Caco-2 (cell line): ENCODE results near the gene JAGN1. TPM values are rescaled to one million over a fixed set of nuclear protein-coding genes. Genes with fewer than 3 reads are reported as not detected.

Experiments used
- BruUV-seq: library from RNA; stranded (reverse); fragments of 400-500 nt; replicated peaks from 2 replicates; lab custom pipeline; 2021; lab: Mats Ljungman, UMichigan
- CTCF ChIA-PET: fragments of 300-600 bp; sonication (Branson Sonifier 250); formaldehyde crosslinking; loops from one replicate; lab custom pipeline; 2022; ENCODE audit warnings: antibody characterized with exemption; lab: Charles Lee
- POLR2A ChIA-PET: fragments of 300-600 bp; sonication (Branson Sonifier 250); formaldehyde crosslinking; loops from one replicate; lab custom pipeline; 2022; ENCODE audit warnings: antibody characterized with exemption; lab: Charles Lee
- DNase-seq, 2 experiments: peaks; one replicate each; pipeline versions ENCODE4 v3.0.0 to v3.0.0-alpha.2; 2020 to 2022
- H3K27me3 ChIP-seq: replicated peaks from 2 replicates; pipeline ENCODE4 v1.6.0; 2011; ENCODE audit warnings: low read length; ENCODE audit not compliant: control insufficient read depth, insufficient read depth
- H3K36me3 ChIP-seq: 2 replicates; pipeline ENCODE4 v1.5.1; 2011; ENCODE audit warnings: low read length; ENCODE audit not compliant: control insufficient read depth, insufficient read depth
- H3K4me1 ChIP-seq: fragments of 250-450 bp; sonication (Bioruptor Pico); 2 replicates; pipeline ENCODE4 v1.5.1; 2020; ENCODE audit warnings: mild to moderate bottlenecking
- H3K4me3 ChIP-seq: 2 replicates; pipeline ENCODE4 v1.5.1; 2011; ENCODE audit warnings: low read depth, mild to moderate bottlenecking, control low read depth, low read length
- H3K9me3 ChIP-seq: fragments of 250-450 bp; sonication (Bioruptor Pico); 2 replicates; pipeline ENCODE4 v1.5.1; 2020; ENCODE audit warnings: mild to moderate bottlenecking, moderate library complexity
- H3K27ac Mint-ChIP-seq: one replicate; pipeline ENCODE4 v1.8.0; 2022; ENCODE audit warnings: mixed read lengths; ENCODE audit not compliant: unreplicated experiment
- H3K27me3 Mint-ChIP-seq: one replicate; pipeline ENCODE4 v1.8.0; 2022; ENCODE audit warnings: mixed read lengths; ENCODE audit not compliant: insufficient read depth, unreplicated experiment
- H3K36me3 Mint-ChIP-seq: one replicate; pipeline ENCODE4 v1.8.0; 2022; ENCODE audit warnings: mild to moderate bottlenecking, mixed read lengths; ENCODE audit not compliant: insufficient read depth, unreplicated experiment
- H3K4me1 Mint-ChIP-seq: one replicate; pipeline ENCODE4 v1.8.0; 2022; ENCODE audit warnings: low read depth, mixed read lengths; ENCODE audit not compliant: unreplicated experiment
- H3K4me3 Mint-ChIP-seq: one replicate; pipeline ENCODE4 v1.8.0; 2022; ENCODE audit warnings: mild to moderate bottlenecking, moderate library complexity, mixed read lengths; ENCODE audit not compliant: unreplicated experiment
- H3K9me3 Mint-ChIP-seq: one replicate; pipeline ENCODE4 v1.8.0; 2022; ENCODE audit warnings: mixed read lengths; ENCODE audit not compliant: unreplicated experiment
- intact Hi-C: fragments of 100-400 bp; cut with micrococcal nuclease; formaldehyde crosslinking; loops from one replicate; pipeline ENCODE4 v1.10.0; 2022; ENCODE audit not compliant: unreplicated experiment
- total RNA-seq: library from RNA; stranded (reverse); gene quantifications from 2 replicates; pipeline ENCODE4 v1.2.3, GENCODE V29; 2022
- TF ChIP-seq, protein P1 (sequence below), 2 experiments: fragments of 200-600 bp in 1 of 2; IDR thresholded peaks; 1 replicate in 1 of 2; 2 replicates in 1 of 2; pipeline versions ENCODE4 v1.5.1 to v1.8.0; 2011 to 2022; ENCODE audit warnings: antibody characterized with exemption in 1 of 2, control low read depth in 1 of 2, inconsistent platforms in 1 of 2, low read depth in 1 of 2, low read length in 1 of 2, mild to moderate bottlenecking in 1 of 2, moderate library complexity in 1 of 2; ENCODE audit not compliant: insufficient read depth in 1 of 2, severe bottlenecking in 1 of 2, unreplicated experiment in 1 of 2

JAGN1 gene
- total RNA-seq, 1 experiment from 2014 or later = 34.2 TPM

DNA sequence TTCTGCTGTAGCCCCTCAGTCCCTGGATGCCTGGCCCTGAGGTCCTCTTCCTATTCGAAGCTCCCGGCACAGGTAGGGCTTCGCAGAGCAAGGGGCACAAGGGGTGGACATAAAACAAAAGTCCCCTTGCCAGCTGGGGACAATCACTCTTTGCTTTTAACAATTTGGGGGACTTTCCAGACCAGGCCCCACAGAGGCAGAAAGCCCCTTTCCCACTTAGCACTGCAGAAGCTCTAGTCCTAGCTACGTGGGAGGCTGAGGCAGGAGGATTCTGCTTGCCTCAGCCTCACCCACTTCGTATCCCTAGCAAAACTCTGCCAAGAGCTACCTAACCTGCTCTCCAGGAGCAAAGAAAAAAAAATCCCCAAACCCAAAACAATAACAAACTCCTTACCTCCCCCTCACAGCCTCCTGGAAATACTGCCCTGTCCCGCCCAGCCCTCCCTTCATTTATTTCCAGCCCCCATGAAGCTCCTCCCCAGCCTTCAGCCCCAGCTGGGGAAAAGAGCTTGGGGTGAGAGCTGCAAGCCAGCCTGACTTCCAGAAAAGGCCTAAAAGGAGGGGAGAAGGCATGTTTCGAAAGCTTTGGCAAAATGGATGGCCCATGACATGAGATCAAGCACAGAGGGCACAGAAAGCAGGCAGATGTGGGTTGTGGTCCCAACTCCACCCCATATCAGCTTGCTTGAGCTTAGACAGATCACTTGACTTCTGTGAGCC lies 10.4 kb upstream of the JAGN1 start, which contains the start of gene CIDEC:
Gene CIDEC (minus strand): TSS at position 424 of the 720 bp plus-strand sequence. CDS start 1,767 bp downstream, outside the sequence.
- peak within 1 kb of the TSS; percentile 11 for H3K27ac Mint-ChIP-seq
- H3K36me3 Mint-ChIP-seq = no peaks in the 10 kb centered on the region
- H3K4me3 Mint-ChIP-seq = no peak within 1 kb of the TSS
- no peaks in the 10 kb centered on the region for H3K36me3 ChIP-seq
- H3K9me3 ChIP-seq = no peaks in the 10 kb centered on the region
- no peaks in the 10 kb centered on the region for H3K9me3 Mint-ChIP-seq
- no peaks in the 10 kb centered on the region for H3K27me3 ChIP-seq
- no TSS peak for BruUV-seq
- intact Hi-C loops = no loop called here
- peaks cover 25% of the 10 kb centered on the region for H3K4me1 Mint-ChIP-seq
- H3K27me3 Mint-ChIP-seq = no peaks in the 10 kb centered on the region
- H3K4me1 ChIP-seq = peaks cover 34% of the 10 kb centered on the region
- H3K4me3 ChIP-seq = no peak within 1 kb of the TSS
- ChIA-PET POLR2A (interaction anchor here (0.6 kb wide), 2 partner anchors 37 to 73 kb away, joined by 6 to 9 read pairs; no protein-coding TSS in a partner anchor), CTCF (no interaction called here)
- TF ChIP-seq, protein P1, sequence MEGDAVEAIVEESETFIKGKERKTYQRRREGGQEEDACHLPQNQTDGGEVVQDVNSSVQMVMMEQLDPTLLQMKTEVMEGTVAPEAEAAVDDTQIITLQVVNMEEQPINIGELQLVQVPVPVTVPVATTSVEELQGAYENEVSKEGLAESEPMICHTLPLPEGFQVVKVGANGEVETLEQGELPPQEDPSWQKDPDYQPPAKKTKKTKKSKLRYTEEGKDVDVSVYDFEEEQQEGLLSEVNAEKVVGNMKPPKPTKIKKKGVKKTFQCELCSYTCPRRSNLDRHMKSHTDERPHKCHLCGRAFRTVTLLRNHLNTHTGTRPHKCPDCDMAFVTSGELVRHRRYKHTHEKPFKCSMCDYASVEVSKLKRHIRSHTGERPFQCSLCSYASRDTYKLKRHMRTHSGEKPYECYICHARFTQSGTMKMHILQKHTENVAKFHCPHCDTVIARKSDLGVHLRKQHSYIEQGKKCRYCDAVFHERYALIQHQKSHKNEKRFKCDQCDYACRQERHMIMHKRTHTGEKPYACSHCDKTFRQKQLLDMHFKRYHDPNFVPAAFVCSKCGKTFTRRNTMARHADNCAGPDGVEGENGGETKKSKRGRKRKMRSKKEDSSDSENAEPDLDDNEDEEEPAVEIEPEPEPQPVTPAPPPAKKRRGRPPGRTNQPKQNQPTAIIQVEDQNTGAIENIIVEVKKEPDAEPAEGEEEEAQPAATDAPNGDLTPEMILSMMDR (IDR thresholded peaks at IDR 0.05; ENCODE audit: insufficient read depth in 1 of 2, low read depth in 1 of 2, low read length in 1 of 2, severe bottlenecking in 1 of 2, unreplicated experiment in 1 of 2) = no peak
- no peak for DNase-seq

DNA sequence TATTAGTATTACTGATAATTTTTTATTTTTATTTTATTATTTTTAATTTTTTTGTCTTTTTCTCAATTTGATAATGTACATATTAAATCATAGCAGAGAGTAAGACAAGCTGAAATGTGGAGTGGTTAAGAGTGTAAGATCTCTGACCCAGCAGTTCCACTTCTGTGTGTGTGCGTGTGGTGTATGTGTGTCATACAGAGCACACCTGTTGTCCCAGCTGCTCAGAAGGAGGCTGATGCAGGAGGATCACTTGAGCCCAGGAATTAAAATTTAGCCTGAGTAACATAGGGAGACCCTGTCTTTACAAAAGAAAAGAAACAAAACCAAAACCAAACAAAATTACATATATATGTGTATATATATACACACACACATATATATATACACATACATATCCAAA lies 9.0 kb upstream of the JAGN1 start:
- H3K9me3 ChIP-seq = no peaks in the 10 kb centered on the region
- Mint-ChIP-seq H3K27ac (no peak overlapping the region), H3K36me3 (no peaks in the 10 kb centered on the region), H3K4me1 (peaks cover 28% of the 10 kb centered on the region), H3K4me3 (no peak overlapping the region), H3K9me3 (no peaks in the 10 kb centered on the region), H3K27me3 (no peaks in the 10 kb centered on the region)
- intact Hi-C loops = no loop called here
- no peak for DNase-seq
- no TSS peak for BruUV-seq
- TF ChIP-seq, protein P1 (IDR thresholded peaks at IDR 0.05; ENCODE audit: insufficient read depth in 1 of 2, low read depth in 1 of 2, low read length in 1 of 2, severe bottlenecking in 1 of 2, unreplicated experiment in 1 of 2) = no peak
- peaks cover 38% of the 10 kb centered on the region for H3K4me1 ChIP-seq
- ChIA-PET POLR2A (no interaction called here), CTCF (no interaction called here)
- H3K27me3 ChIP-seq = no peaks in the 10 kb centered on the region
- no peak overlapping the region for H3K4me3 ChIP-seq
- no peaks in the 10 kb centered on the region for H3K36me3 ChIP-seq

DNA sequence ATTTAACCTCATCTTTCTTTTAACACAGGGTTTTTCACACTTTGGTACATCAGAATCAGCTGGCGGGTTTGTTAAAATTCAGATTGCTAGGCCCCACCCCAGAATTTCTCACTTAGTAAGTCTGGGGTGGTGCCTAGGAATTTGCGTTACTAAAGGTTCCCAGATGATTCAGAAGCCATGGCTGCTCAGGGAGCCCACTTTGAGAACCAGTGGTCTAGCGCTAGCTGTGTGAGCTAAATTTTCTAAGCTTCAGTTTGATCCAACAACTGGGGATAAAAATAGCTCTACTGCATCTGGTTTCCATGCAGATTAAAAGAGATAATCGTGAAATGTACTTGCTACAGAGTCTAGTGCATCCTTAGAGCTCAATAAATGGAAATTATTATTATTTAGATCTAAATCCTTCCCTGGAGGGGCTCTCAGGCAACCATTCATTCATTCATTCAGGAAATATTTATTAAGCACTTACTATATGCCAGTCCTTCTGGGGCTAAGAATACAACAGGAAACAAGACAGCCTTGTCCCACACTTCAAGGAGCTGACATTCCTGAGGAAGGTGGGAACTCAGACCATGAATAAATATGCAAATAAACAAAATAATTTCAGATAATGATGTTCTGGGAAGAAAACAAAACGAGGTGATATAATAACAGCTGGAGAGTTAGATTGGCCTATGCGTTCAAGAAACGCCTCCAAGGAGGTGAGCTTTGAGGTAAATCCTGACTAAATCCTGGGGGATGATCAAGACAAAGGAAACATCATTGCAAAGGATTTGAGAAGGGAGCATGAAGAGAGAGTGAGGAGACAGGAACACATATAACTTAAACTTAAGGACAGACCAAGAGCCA lies 6.5 kb upstream of the JAGN1 start:
- Mint-ChIP-seq H3K9me3 (no peaks in the 10 kb centered on the region), H3K4me3 (peak overlapping the region; percentile 56), H3K4me1 (peaks cover 28% of the 10 kb centered on the region), H3K27ac (peak overlapping the region; percentile 94), H3K36me3 (no peaks in the 10 kb centered on the region), H3K27me3 (no peaks in the 10 kb centered on the region)
- H3K4me1 ChIP-seq = peaks cover 26% of the 10 kb centered on the region
- TF ChIP-seq, protein P1 (IDR thresholded peaks at IDR 0.05; ENCODE audit: insufficient read depth in 1 of 2, low read depth in 1 of 2, low read length in 1 of 2, severe bottlenecking in 1 of 2, unreplicated experiment in 1 of 2) = no peak
- no peaks in the 10 kb centered on the region for H3K27me3 ChIP-seq
- H3K4me3 ChIP-seq = no peak overlapping the region
- POLR2A ChIA-PET = interaction anchor here (0.6 to 2.0 kb wide), 5 partner anchors 14 to 62 kb away, joined by 3 to 16 read pairs (median 6); partner anchors contain the start of genes CRELD1 and IL17RE
- intact Hi-C loops = loop anchor here (1.0 kb wide), 2 partner anchors 18 to 31 kb away; partner anchors contain the start of gene IL17RE
- no peaks in the 10 kb centered on the region for H3K9me3 ChIP-seq
- no peaks in the 10 kb centered on the region for H3K36me3 ChIP-seq
- no peak for DNase-seq
- BruUV-seq = TSS peak; percentile 99
- CTCF ChIA-PET = interaction anchor here (1.3 kb wide), 1 partner anchor 14 kb away, joined by 12 read pairs; no protein-coding TSS in a partner anchor
